Left renal cortex interstitium (tissue), 4 donors: ENCODE results near the gene FBXL7. TPM values are rescaled to one million over a fixed set of nuclear protein-coding genes. Genes with fewer than 3 reads are reported as not detected.

Experiments used
- DNase-seq, 4 donors: peaks; one replicate each; pipeline ENCODE4 v3.0.0-alpha.2; 2013; ENCODE audit warnings: low read depth in 4 of 4, low spot score in 2 of 4, missing footprints in 1 of 4
- polyA plus RNA-seq, 4 donors: library from polyadenylated mRNA; unstranded; fragments of 120-200 nt; gene quantifications; one replicate each; pipeline ENCODE4 v1.2.1, GENCODE V29; 2013; ENCODE audit not compliant: insufficient read length in 4 of 4

FBXL7 gene
- polyA plus RNA-seq, 4 donors, result 24.1 to 29.8 (median 26.8) TPM

- DNase-seq, result no peak
Observed at GRCh38 chr5:15645381-15646160, 145.6 kb downstream of the FBXL7 start.

GRCh38 chr5:15646371-15646770, 146.4 kb downstream of the FBXL7 start:
- no peak for DNase-seq

- DNase-seq, result no peak
Observed at GRCh38 chr5:15647251-15647650, 147.3 kb downstream of the FBXL7 start.

- no peak for DNase-seq
Observed at GRCh38 chr5:15650266-15650665, 150.3 kb downstream of the FBXL7 start.

- no peak for DNase-seq
Observed at GRCh38 chr5:15654779-15655178, 154.8 kb downstream of the FBXL7 start.

GRCh38 chr5:15655683-15656082, 155.7 kb downstream of the FBXL7 start:
- no peak for DNase-seq

- DNase-seq, result no peak
Observed at GRCh38 chr5:15664961-15665360, 165.0 kb downstream of the FBXL7 start.

- no peak for DNase-seq
Observed at GRCh38 chr5:15669826-15670225, 169.8 kb downstream of the FBXL7 start.

- no peak for DNase-seq
Observed at GRCh38 chr5:15674716-15675115, 174.7 kb downstream of the FBXL7 start.

GRCh38 chr5:15676591-15676990, 176.6 kb downstream of the FBXL7 start:
- DNase-seq, result no peak

- no peak for DNase-seq
Observed at GRCh38 chr5:15679161-15679560, 179.2 kb downstream of the FBXL7 start.

GRCh38 chr5:15680455-15680854, 180.5 kb downstream of the FBXL7 start:
- DNase-seq, result no peak

GRCh38 chr5:15682122-15682521, 182.1 kb downstream of the FBXL7 start:
- DNase-seq, result no peak

GRCh38 chr5:15682566-15682965, 182.6 kb downstream of the FBXL7 start:
- DNase-seq, result no peak

- DNase-seq, result peak in 1 of 4 donors; percentile 40
Observed at GRCh38 chr5:15683332-15683731, 183.4 kb downstream of the FBXL7 start.

- no peak for DNase-seq
Observed at GRCh38 chr5:15687401-15687800, 187.4 kb downstream of the FBXL7 start.

- DNase-seq, result no peak
Observed at GRCh38 chr5:15689836-15690235, 189.9 kb downstream of the FBXL7 start.

- no peak for DNase-seq
Observed at GRCh38 chr5:15690611-15691010, 190.6 kb downstream of the FBXL7 start.

- DNase-seq, result no peak
Observed at GRCh38 chr5:15691521-15691920, 191.5 kb downstream of the FBXL7 start.

GRCh38 chr5:15692706-15693381, 192.9 kb downstream of the FBXL7 start:
- DNase-seq, result no peak

GRCh38 chr5:15693382-15693728, 193.4 kb downstream of the FBXL7 start:
- no peak for DNase-seq

- no peak for DNase-seq
Observed at GRCh38 chr5:15693933-15694332, 194.0 kb downstream of the FBXL7 start.
